ENCODE measurements around the gene FAM131C.
"Not testable (repeated sequence)": the region's sequence is repeated elsewhere in the genome, so short reads cannot be mapped to it uniquely, and the experiment has no call there.

The FAM131C gene

GRCh38 chr1:16073490-16074119 is at the start of gene FAM131C:
FAM131C (minus strand) TSS chr1:16073651; CDS start chr1:16073442, 209 bp downstream.
- peak; percentile 37 for DNase-seq (ENCODE audit: low spot score)

- DNase-seq (ENCODE audit: low spot score): peak; percentile 72
Measured at GRCh38 chr1:16122916-16123315, 49.5 kb upstream of the FAM131C start.

- no peak for DNase-seq (ENCODE audit: low spot score)
Measured at GRCh38 chr1:16122350-16122881, 49.0 kb upstream of the FAM131C start.

GRCh38 chr1:16120940-16121410 is 47.5 kb upstream of the FAM131C start:
- DNase-seq (ENCODE audit: low spot score): no peak

GRCh38 chr1:16120407-16120806 is 47.0 kb upstream of the FAM131C start:
- DNase-seq (ENCODE audit: low spot score): no peak

GRCh38 chr1:16119926-16120325 is 46.5 kb upstream of the FAM131C start:
- no peak for DNase-seq (ENCODE audit: low spot score)

GRCh38 chr1:16119504-16119903 is 46.1 kb upstream of the FAM131C start:
- no peak for DNase-seq (ENCODE audit: low spot score)

GRCh38 chr1:16118706-16119105 is 45.3 kb upstream of the FAM131C start:
- DNase-seq (ENCODE audit: low spot score): no peak

- no peak for DNase-seq (ENCODE audit: low spot score)
Measured at GRCh38 chr1:16117936-16118335, 44.5 kb upstream of the FAM131C start.

GRCh38 chr1:16117369-16117768 is 43.9 kb upstream of the FAM131C start:
- no peak for DNase-seq (ENCODE audit: low spot score)

- DNase-seq (ENCODE audit: low spot score): no peak
Measured at GRCh38 chr1:16116625-16117024, 43.2 kb upstream of the FAM131C start.

- no peak for DNase-seq (ENCODE audit: low spot score)
Measured at GRCh38 chr1:16116002-16116401, 42.6 kb upstream of the FAM131C start.

- no peak for DNase-seq (ENCODE audit: low spot score)
Measured at GRCh38 chr1:16115468-16115983, 42.1 kb upstream of the FAM131C start.

GRCh38 chr1:16114527-16115467 is 41.3 kb upstream of the FAM131C start:
- no peak for DNase-seq (ENCODE audit: low spot score)

GRCh38 chr1:16112596-16113555 is 39.4 kb upstream of the FAM131C start:
- no peak for DNase-seq (ENCODE audit: low spot score)

GRCh38 chr1:16111771-16112595 is 38.5 kb upstream of the FAM131C start:
- no peak for DNase-seq (ENCODE audit: low spot score)

- no peak for DNase-seq (ENCODE audit: low spot score)
Measured at GRCh38 chr1:16110884-16111283, 37.4 kb upstream of the FAM131C start.

GRCh38 chr1:16110456-16110855 is 37.0 kb upstream of the FAM131C start:
- DNase-seq (ENCODE audit: low spot score): no peak

GRCh38 chr1:16109571-16109970 is 36.1 kb upstream of the FAM131C start:
- DNase-seq (ENCODE audit: low spot score): peak; percentile 38

GRCh38 chr1:16107039-16107438 is 33.6 kb upstream of the FAM131C start:
- DNase-seq (ENCODE audit: low spot score): not testable (repeated sequence)

GRCh38 chr1:16101623-16102022 is 28.2 kb upstream of the FAM131C start:
- no peak for DNase-seq (ENCODE audit: low spot score)
